Adrenal gland (tissue), 12 donors: ENCODE results near the gene CDK11A. TPM values are rescaled to one million over a fixed set of nuclear protein-coding genes. Genes with fewer than 3 reads are reported as not detected.

Experiments used
- DNase-seq, 7 donors: peaks; one replicate each; pipeline ENCODE4 v3.0.0-alpha.2; 2019 to 2020
- H3K27ac ChIP-seq, 5 donors: fragments of 200-600 bp; sonication (generic) in 4 of 5; 1 replicate in 3 of 5; 2 replicates in 2 of 5; pipeline versions ENCODE4 v1.5.1 to v1.8.0; 2016 to 2020; ENCODE audit warnings: mild to moderate bottlenecking in 1 of 5
- H3K27me3 ChIP-seq: fragments of 200-600 bp; 2 replicates; pipeline ENCODE4 v1.8.0; 2021
- H3K36me3 ChIP-seq, 2 donors: fragments of 200-600 bp; replicated peaks in 1 of 2; 1 replicate in 1 of 2; 2 replicates in 1 of 2; pipeline versions ENCODE4 v1.5.1 to v1.8.0; 2018 to 2022
- H3K4me1 ChIP-seq, 2 donors: fragments of 200-600 bp; replicated peaks in 1 of 2; 1 replicate in 1 of 2; 2 replicates in 1 of 2; pipeline versions ENCODE4 v1.5.1 to v1.8.0; 2018 to 2021
- H3K4me3 ChIP-seq, 4 donors: fragments of 200-600 bp; sonication (generic) in 3 of 4; one replicate each; pipeline ENCODE4 v1.5.1; 2016 to 2018
- H3K9me3 ChIP-seq, 3 donors: fragments of 200-600 bp; sonication (generic) in 1 of 3; replicated peaks in 1 of 3; 1 replicate in 2 of 3; 2 replicates in 1 of 3; pipeline versions ENCODE4 v1.5.1 to v1.8.0; 2016 to 2021
- POLR2A ChIP-seq, 2 donors: fragments of 450-650 bp; IDR thresholded peaks; one replicate each; pipeline ENCODE4 v1.6.1; 2017; ENCODE audit warnings: antibody characterized with exemption in 2 of 2, mild to moderate bottlenecking in 2 of 2, moderate library complexity in 1 of 2
- WGBS, 4 donors: extraction: QIAGEN DNeasy Blood & Tissue Kit in 2 of 4; methylation state at CpG; one replicate each; pipeline versions ENCODE4 v1.1.5 to v1.1.7; 2013 to 2017; 5-methylcytosine and 5-hydroxymethylcytosine counted together
- intact Hi-C, 2 donors: fragments of 100-400 bp; cut with DNase I; formaldehyde crosslinking; loops; one replicate each; pipeline versions ENCODE4 v1.14.1 to v1.15.0; 2022 to 2023
- polyA plus RNA-seq, 3 donors: library from polyadenylated mRNA; stranded (reverse); fragments of 200-250 nt in 2 of 3; fragments of 350-450 nt in 1 of 3; fragmentation: Illumina TruSeq in 1 of 3; extraction: RNeasy Lipid Tissue Mini Kit (QIAGEN cat#74804) in 1 of 3; gene quantifications; one replicate each; pipeline ENCODE4 v1.2.3, GENCODE V29; 2013 to 2014
- total RNA-seq, 9 donors: library from RNA; depleted of rRNA in 4 of 9; stranded (reverse); fragments of >200 nt in 4 of 9; fragments of 120-200 nt in 1 of 9; fragmentation: NEBNext Ultra II Directional in 1 of 9; extraction: Animal tissue kit (Norgen Biotek cat#: 25700) in 1 of 9; gene quantifications; one replicate each; pipeline versions ENCODE4 v1.1.0 to v1.2.4, GENCODE V29; 2013 to 2023
- TF ChIP-seq, protein P1 (sequence below), 6 experiments: fragments of 450-650 bp in 4 of 6; fragments of 200-600 bp in 2 of 6; sonication (generic) in 1 of 6; IDR thresholded peaks; 1 replicate in 5 of 6; 2 replicates in 1 of 6; pipeline versions ENCODE4 v1.5.1 to v1.8.0; 2016 to 2021; ENCODE audit warnings: antibody characterized with exemption in 6 of 6, mild to moderate bottlenecking in 2 of 6, moderate library complexity in 1 of 6
- donor health status: healthy with polysubstance abuse.
- donor health status: Bipolar disorder and iron deficiency.
- donor health status: DM: yes; HTN: yes; CAD: no.
- donor health status: DM: no; HTN: no; CAD: no.
- donor health status: DM: no; HTN: no; CAD: no.
- donor health status: DM: yes; HTN: yes; CAD: no.

CDK11A gene
- total and polyA plus RNA-seq, 12 donors, result 2.1 to 302 (median 25.7) TPM

DNA sequence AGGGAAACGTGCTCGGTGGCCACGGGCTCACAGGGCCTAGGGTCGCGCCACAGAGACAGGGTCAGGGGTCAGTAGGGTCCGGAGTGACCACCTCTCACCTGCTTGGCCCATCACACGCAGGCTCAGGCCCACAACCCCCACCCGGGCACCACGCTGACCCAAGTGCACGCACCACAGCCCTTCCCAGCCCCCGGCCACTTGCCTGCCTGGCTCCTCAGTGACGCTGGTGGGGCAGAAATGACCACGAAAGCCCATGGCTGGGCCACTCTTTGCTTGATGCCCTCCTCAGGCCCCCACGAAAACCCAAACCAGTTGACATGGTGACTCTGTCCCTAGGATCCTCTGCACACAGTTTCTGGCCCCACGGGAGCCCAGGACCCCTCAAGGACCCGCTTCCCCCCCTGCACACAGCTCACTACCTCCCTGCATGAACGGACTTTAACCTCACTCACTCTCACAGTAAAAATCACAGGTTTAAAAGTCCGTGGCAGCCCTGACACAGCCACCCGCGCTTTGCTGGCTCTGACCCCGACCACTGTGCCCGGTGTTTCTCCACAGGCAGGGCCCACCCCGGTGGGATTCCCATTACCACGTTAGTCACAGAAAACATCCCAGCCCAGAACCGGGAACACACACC lies 33.4 kb upstream of the CDK11A start:
- Histone ChIP-seq H3K36me3 (peaks cover 0 to 83% of the 10 kb centered on the region in 2 donors), H3K9me3 (no peaks in the 10 kb centered on the region), H3K4me3 (no peak overlapping the region), H3K27ac (peak overlapping the region in 3 of 5 donors; percentile 78 to 89 (median 85)), H3K27me3 (no peaks in the 10 kb centered on the region), H3K4me1 (peaks cover 17 to 18% of the 10 kb centered on the region in 2 donors)
- 85 to 94% (median 92%) methylated on average over 16 to 25 of the region's 25 CpGs for WGBS, 4 donors
- intact Hi-C loops, result no loop called here
- peak in 2 of 7 donors; percentile 19 to 21 for DNase-seq
- TF ChIP-seq, protein P1, sequence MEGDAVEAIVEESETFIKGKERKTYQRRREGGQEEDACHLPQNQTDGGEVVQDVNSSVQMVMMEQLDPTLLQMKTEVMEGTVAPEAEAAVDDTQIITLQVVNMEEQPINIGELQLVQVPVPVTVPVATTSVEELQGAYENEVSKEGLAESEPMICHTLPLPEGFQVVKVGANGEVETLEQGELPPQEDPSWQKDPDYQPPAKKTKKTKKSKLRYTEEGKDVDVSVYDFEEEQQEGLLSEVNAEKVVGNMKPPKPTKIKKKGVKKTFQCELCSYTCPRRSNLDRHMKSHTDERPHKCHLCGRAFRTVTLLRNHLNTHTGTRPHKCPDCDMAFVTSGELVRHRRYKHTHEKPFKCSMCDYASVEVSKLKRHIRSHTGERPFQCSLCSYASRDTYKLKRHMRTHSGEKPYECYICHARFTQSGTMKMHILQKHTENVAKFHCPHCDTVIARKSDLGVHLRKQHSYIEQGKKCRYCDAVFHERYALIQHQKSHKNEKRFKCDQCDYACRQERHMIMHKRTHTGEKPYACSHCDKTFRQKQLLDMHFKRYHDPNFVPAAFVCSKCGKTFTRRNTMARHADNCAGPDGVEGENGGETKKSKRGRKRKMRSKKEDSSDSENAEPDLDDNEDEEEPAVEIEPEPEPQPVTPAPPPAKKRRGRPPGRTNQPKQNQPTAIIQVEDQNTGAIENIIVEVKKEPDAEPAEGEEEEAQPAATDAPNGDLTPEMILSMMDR (IDR thresholded peaks at IDR 0.05), result no peak

DNA sequence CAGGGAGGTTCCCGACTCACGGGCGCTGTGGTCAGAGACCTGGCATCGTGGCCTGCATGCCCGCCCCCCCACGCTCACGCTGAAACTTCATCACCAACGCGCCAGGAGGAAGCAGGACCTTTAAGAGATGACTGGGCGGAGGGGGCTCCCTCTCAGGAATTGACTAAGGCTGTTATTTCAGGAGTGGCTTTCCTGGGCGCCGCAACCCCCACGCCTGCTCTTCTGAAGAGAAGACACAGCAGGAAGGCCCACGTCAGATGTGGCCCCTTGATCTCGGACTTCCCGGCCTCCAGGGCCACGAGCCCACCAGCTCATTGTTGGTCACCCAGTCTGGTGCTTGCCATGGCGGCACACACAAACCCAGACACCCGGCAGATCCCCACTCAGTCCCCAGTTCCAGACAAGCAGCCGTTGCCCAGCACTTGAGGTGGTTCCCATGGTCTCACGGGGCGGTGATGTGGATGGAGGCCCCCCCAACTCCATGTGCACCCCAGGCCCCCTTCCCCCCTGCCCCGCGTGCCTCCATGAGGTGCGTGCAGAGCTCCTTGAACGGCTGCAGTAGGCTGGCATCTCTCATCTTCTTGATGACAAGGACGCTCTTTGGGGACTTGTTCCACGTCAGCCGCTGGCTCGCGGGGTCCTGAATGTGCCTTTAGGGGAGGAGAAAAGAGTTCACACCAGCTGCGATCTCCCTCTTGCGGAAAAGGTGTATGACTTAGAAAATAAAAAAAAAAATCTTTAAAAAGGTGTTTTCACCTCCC lies 32.7 kb upstream of the CDK11A start:
- no peak for TF ChIP-seq POLR2A (IDR thresholded peaks at IDR 0.05)
- TF ChIP-seq, protein P1 (IDR thresholded peaks at IDR 0.05), result no peak
- intact Hi-C loops, result no loop called here
- Histone ChIP-seq H3K27me3 (no peaks in the 10 kb centered on the region), H3K9me3 (no peaks in the 10 kb centered on the region), H3K4me3 (no peak overlapping the region), H3K4me1 (peaks cover 17 to 18% of the 10 kb centered on the region in 2 donors), H3K36me3 (peaks cover 0 to 76% of the 10 kb centered on the region in 2 donors), H3K27ac (no peak overlapping the region)
- peak in 2 of 7 donors; percentile 20 to 22 for DNase-seq
- WGBS, 4 donors, result 89 to 91% (median 91%) methylated on average over 21 to 33 of the region's 33 CpGs

DNA sequence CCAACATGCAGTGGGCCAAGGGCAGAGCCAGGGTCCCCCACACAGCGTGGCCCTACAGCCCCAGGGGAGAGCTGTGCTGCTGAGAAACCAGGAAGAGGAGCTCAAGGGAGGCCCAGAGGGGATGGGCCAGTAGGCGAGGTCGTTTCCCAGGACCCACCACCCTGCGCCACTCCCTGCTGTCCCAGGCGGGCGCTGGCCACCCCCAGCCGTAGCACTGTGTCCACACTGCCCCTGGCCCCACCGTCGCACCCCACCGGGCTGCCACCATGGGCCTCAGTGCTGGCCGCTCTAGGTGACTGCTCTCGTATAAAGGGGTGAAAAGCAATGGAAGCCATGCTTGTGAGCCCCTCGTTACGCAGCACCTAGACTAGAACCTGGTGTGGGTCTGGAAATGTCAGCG lies 31.7 kb upstream of the CDK11A start:
- intact Hi-C loops, result no loop called here
- peak in 2 of 7 donors; percentile 20 to 21 for DNase-seq
- H3K36me3 ChIP-seq, result peaks cover 0 to 66% of the 10 kb centered on the region in 2 donors
- 85 to 100% (median 90%) methylated on average over 3 to 15 of the region's 15 CpGs for WGBS, 4 donors
- H3K27me3 ChIP-seq, result no peaks in the 10 kb centered on the region
- H3K9me3 ChIP-seq, result no peaks in the 10 kb centered on the region
- peaks cover 17 to 18% of the 10 kb centered on the region in 2 donors for H3K4me1 ChIP-seq
- no peak overlapping the region for H3K4me3 ChIP-seq
- TF ChIP-seq POLR2A (IDR thresholded peaks at IDR 0.05), result no peak
- TF ChIP-seq, protein P1 (IDR thresholded peaks at IDR 0.05), result no peak
- no peak overlapping the region for H3K27ac ChIP-seq

DNA sequence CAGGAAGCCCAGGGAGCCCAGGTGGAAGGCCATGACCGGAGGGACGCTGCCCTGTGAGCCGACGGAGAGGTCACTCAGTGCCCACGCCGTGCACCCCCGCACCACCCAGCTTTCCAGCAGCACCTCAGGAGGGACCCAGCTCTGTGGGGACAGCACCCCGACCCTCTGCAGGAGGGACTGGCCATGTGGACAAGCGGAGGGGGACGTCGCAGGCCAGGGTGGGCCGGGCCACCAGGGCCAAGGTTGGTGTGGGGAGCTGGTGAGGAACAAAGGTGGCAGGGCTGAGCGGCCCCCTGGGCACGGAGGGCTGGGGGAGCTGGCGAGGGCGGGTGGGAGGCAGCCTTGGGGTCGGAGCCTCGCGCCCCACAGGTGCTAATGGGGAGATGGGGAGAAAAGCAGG lies 31.3 kb upstream of the CDK11A start:
- Histone ChIP-seq H3K27me3 (no peaks in the 10 kb centered on the region), H3K27ac (no peak overlapping the region), H3K9me3 (no peaks in the 10 kb centered on the region), H3K36me3 (peaks cover 0 to 62% of the 10 kb centered on the region in 2 donors), H3K4me1 (peaks cover 17 to 18% of the 10 kb centered on the region in 2 donors), H3K4me3 (no peak overlapping the region)
- 86 to 96% (median 90%) methylated on average over 7 to 19 of the region's 19 CpGs for WGBS, 4 donors
- intact Hi-C loops, result no loop called here
- DNase-seq, result peak in 2 of 7 donors; percentile 20
- no peak for TF ChIP-seq POLR2A (IDR thresholded peaks at IDR 0.05)
- TF ChIP-seq, protein P1 (IDR thresholded peaks at IDR 0.05), result no peak
